ENCODE results near the gene E2F7. TPM values are rescaled to one million over a fixed set of nuclear protein-coding genes. Genes with fewer than 3 reads are reported as not detected.

The E2F7 gene
- total and polyA plus RNA-seq, 4 donors, result 2.4 to 4.0 (median 3.4) TPM

- Histone ChIP-seq H3K9me3 (ENCODE audit: control insufficient read depth, insufficient read depth, low read length) (no peaks in the 10 kb centered on the region), H3K36me3 (ENCODE audit: control insufficient read depth, insufficient read depth, low read length) (no peaks in the 10 kb centered on the region), H3K27me3 (ENCODE audit: control insufficient read depth, insufficient read depth, low read length) (no peaks in the 10 kb centered on the region), H3K4me3 (ENCODE audit: low read depth, low read length) (no peak overlapping the region), H3K4me1 (ENCODE audit: control insufficient read depth, insufficient read depth, low read length) (no peaks in the 10 kb centered on the region), H3K27ac (ENCODE audit: low read depth, low read length) (no peak overlapping the region)
- WGBS (ENCODE audit: insufficient coverage), result no CpG with 5 or more reads among the region's 4 CpGs
- DNase-seq (ENCODE audit: low read depth in 4 of 6, low spot score in 6 of 6), result peak in 4 of 6 donors; percentile 26 to 92 (median 50)
These were observed 15.5 kb downstream of the E2F7 start for GRCh38 chr12:77049767-77050353.

- 76% methylated on average over 2 of the region's 6 CpGs for WGBS (ENCODE audit: insufficient coverage)
- no peak overlapping the region for H3K4me3 ChIP-seq (ENCODE audit: low read depth, low read length)
- no peaks in the 10 kb centered on the region for H3K4me1 ChIP-seq (ENCODE audit: control insufficient read depth, insufficient read depth, low read length)
- H3K27ac ChIP-seq (ENCODE audit: low read depth, low read length), result no peak overlapping the region
- H3K27me3 ChIP-seq (ENCODE audit: control insufficient read depth, insufficient read depth, low read length), result no peaks in the 10 kb centered on the region
- H3K9me3 ChIP-seq (ENCODE audit: control insufficient read depth, insufficient read depth, low read length), result no peaks in the 10 kb centered on the region
- DNase-seq (ENCODE audit: low read depth in 4 of 6, low spot score in 6 of 6), result peak in 2 of 6 donors; percentile 54 to 60
- H3K36me3 ChIP-seq (ENCODE audit: control insufficient read depth, insufficient read depth, low read length), result no peaks in the 10 kb centered on the region
These were observed 17.8 kb downstream of the E2F7 start for GRCh38 chr12:77047341-77048109.

- DNase-seq (ENCODE audit: low read depth in 4 of 6, low spot score in 6 of 6), result no peak
- no peaks in the 10 kb centered on the region for H3K9me3 ChIP-seq (ENCODE audit: control insufficient read depth, insufficient read depth, low read length)
- H3K4me3 ChIP-seq (ENCODE audit: low read depth, low read length), result no peak overlapping the region
- no peaks in the 10 kb centered on the region for H3K27me3 ChIP-seq (ENCODE audit: control insufficient read depth, insufficient read depth, low read length)
- H3K4me1 ChIP-seq (ENCODE audit: control insufficient read depth, insufficient read depth, low read length), result no peaks in the 10 kb centered on the region
- WGBS (ENCODE audit: insufficient coverage), result 92% methylated on average over 2 of the region's 5 CpGs
- H3K27ac ChIP-seq (ENCODE audit: low read depth, low read length), result no peak overlapping the region
- H3K36me3 ChIP-seq (ENCODE audit: control insufficient read depth, insufficient read depth, low read length), result no peaks in the 10 kb centered on the region
These were observed 18.9 kb downstream of the E2F7 start for GRCh38 chr12:77046468-77046867.

GRCh38 chr12:77045183-77045582, 20.2 kb downstream of the E2F7 start:
- H3K9me3 ChIP-seq (ENCODE audit: control insufficient read depth, insufficient read depth, low read length), result no peaks in the 10 kb centered on the region
- H3K4me1 ChIP-seq (ENCODE audit: control insufficient read depth, insufficient read depth, low read length), result no peaks in the 10 kb centered on the region
- no peaks in the 10 kb centered on the region for H3K36me3 ChIP-seq (ENCODE audit: control insufficient read depth, insufficient read depth, low read length)
- peak in 1 of 6 donors; percentile 44 for DNase-seq (ENCODE audit: low read depth in 4 of 6, low spot score in 6 of 6)
- no CpG with 5 or more reads among the region's 6 CpGs for WGBS (ENCODE audit: insufficient coverage)
- no peak overlapping the region for H3K4me3 ChIP-seq (ENCODE audit: low read depth, low read length)
- H3K27ac ChIP-seq (ENCODE audit: low read depth, low read length), result no peak overlapping the region
- no peaks in the 10 kb centered on the region for H3K27me3 ChIP-seq (ENCODE audit: control insufficient read depth, insufficient read depth, low read length)

- WGBS (ENCODE audit: insufficient coverage), result 86% methylated on average over 1 of the region's 2 CpGs
- H3K36me3 ChIP-seq (ENCODE audit: control insufficient read depth, insufficient read depth, low read length), result no peaks in the 10 kb centered on the region
- no peaks in the 10 kb centered on the region for H3K9me3 ChIP-seq (ENCODE audit: control insufficient read depth, insufficient read depth, low read length)
- DNase-seq (ENCODE audit: low read depth in 4 of 6, low spot score in 6 of 6), result peak in 1 of 6 donors; percentile 75
- H3K27me3 ChIP-seq (ENCODE audit: control insufficient read depth, insufficient read depth, low read length), result no peaks in the 10 kb centered on the region
- H3K4me1 ChIP-seq (ENCODE audit: control insufficient read depth, insufficient read depth, low read length), result no peaks in the 10 kb centered on the region
- H3K4me3 ChIP-seq (ENCODE audit: low read depth, low read length), result no peak overlapping the region
- H3K27ac ChIP-seq (ENCODE audit: low read depth, low read length), result no peak overlapping the region
These were observed 20.6 kb downstream of the E2F7 start for GRCh38 chr12:77044721-77045120.

GRCh38 chr12:77042833-77043232, 22.5 kb downstream of the E2F7 start:
- Histone ChIP-seq H3K4me1 (ENCODE audit: control insufficient read depth, insufficient read depth, low read length) (no peaks in the 10 kb centered on the region), H3K36me3 (ENCODE audit: control insufficient read depth, insufficient read depth, low read length) (no peaks in the 10 kb centered on the region), H3K27ac (ENCODE audit: low read depth, low read length) (no peak overlapping the region), H3K27me3 (ENCODE audit: control insufficient read depth, insufficient read depth, low read length) (no peaks in the 10 kb centered on the region), H3K4me3 (ENCODE audit: low read depth, low read length) (no peak overlapping the region), H3K9me3 (ENCODE audit: control insufficient read depth, insufficient read depth, low read length) (peaks cover 3% of the 10 kb centered on the region)
- 96% methylated on average over 8 of the region's 8 CpGs for WGBS (ENCODE audit: insufficient coverage)
- DNase-seq (ENCODE audit: low read depth in 4 of 6, low spot score in 6 of 6), result no peak

GRCh38 chr12:77040231-77040630, 25.1 kb downstream of the E2F7 start:
- Histone ChIP-seq H3K4me1 (ENCODE audit: control insufficient read depth, insufficient read depth, low read length) (no peaks in the 10 kb centered on the region), H3K9me3 (ENCODE audit: control insufficient read depth, insufficient read depth, low read length) (peaks cover 3% of the 10 kb centered on the region), H3K4me3 (ENCODE audit: low read depth, low read length) (no peak overlapping the region), H3K27me3 (ENCODE audit: control insufficient read depth, insufficient read depth, low read length) (no peaks in the 10 kb centered on the region), H3K27ac (ENCODE audit: low read depth, low read length) (no peak overlapping the region), H3K36me3 (ENCODE audit: control insufficient read depth, insufficient read depth, low read length) (no peaks in the 10 kb centered on the region)
- peak in 1 of 6 donors; percentile 73 for DNase-seq (ENCODE audit: low read depth in 4 of 6, low spot score in 6 of 6)
- 100% methylated on average over 1 of the region's 4 CpGs for WGBS (ENCODE audit: insufficient coverage)

- Histone ChIP-seq H3K27ac (ENCODE audit: low read depth, low read length) (no peak overlapping the region), H3K4me1 (ENCODE audit: control insufficient read depth, insufficient read depth, low read length) (no peaks in the 10 kb centered on the region), H3K36me3 (ENCODE audit: control insufficient read depth, insufficient read depth, low read length) (no peaks in the 10 kb centered on the region), H3K4me3 (ENCODE audit: low read depth, low read length) (no peak overlapping the region), H3K9me3 (ENCODE audit: control insufficient read depth, insufficient read depth, low read length) (peaks cover 3% of the 10 kb centered on the region), H3K27me3 (ENCODE audit: control insufficient read depth, insufficient read depth, low read length) (no peaks in the 10 kb centered on the region)
- peak in 5 of 6 donors; percentile 22 to 72 (median 40) for DNase-seq (ENCODE audit: low read depth in 4 of 6, low spot score in 6 of 6)
- WGBS (ENCODE audit: insufficient coverage), result no CpG with 5 or more reads among the region's 1 CpG
These were observed 30.1 kb downstream of the E2F7 start for GRCh38 chr12:77035226-77035625.

GRCh38 chr12:77033658-77034536, 31.5 kb downstream of the E2F7 start:
- H3K27ac ChIP-seq (ENCODE audit: low read depth, low read length), result no peak overlapping the region
- peak in 1 of 6 donors; percentile 43 for DNase-seq (ENCODE audit: low read depth in 4 of 6, low spot score in 6 of 6)
- no peaks in the 10 kb centered on the region for H3K4me1 ChIP-seq (ENCODE audit: control insufficient read depth, insufficient read depth, low read length)

More at GRCh38 chr12:77033658-77034536, 31.5 kb downstream of the E2F7 start:
- Histone ChIP-seq H3K27me3 (ENCODE audit: control insufficient read depth, insufficient read depth, low read length) (no peaks in the 10 kb centered on the region), H3K9me3 (ENCODE audit: control insufficient read depth, insufficient read depth, low read length) (peaks cover 3% of the 10 kb centered on the region), H3K36me3 (ENCODE audit: control insufficient read depth, insufficient read depth, low read length) (no peaks in the 10 kb centered on the region), H3K4me3 (ENCODE audit: low read depth, low read length) (no peak overlapping the region)
- WGBS (ENCODE audit: insufficient coverage), result 90% methylated on average over 6 of the region's 9 CpGs

Measured in spinal cord (tissue), 10 donors.